Stomach (tissue), 9 donors: ENCODE data around the gene BBS10. TPM values are rescaled to one million over a fixed set of nuclear protein-coding genes. Genes with fewer than 3 reads are reported as not detected.
"Not testable (repeated sequence)": the region's sequence is repeated elsewhere in the genome, so short reads cannot be mapped to it uniquely, and the experiment has no call there.

Source experiments
- DNase-seq, 2 donors: peaks; one replicate each; pipeline versions ENCODE4 v3.0.0 to v3.0.0-alpha.2; 2013 to 2019
- H3K27ac ChIP-seq, 5 donors: fragments of 200-600 bp in 4 of 5; sonication (generic) in 4 of 5; one replicate each; pipeline ENCODE4 v1.5.1; 2013 to 2019; ENCODE audit warnings: mild to moderate bottlenecking in 1 of 5, moderate library complexity in 1 of 5
- H3K27me3 ChIP-seq, 3 donors: fragments of 200-600 bp; sonication (generic); one replicate each; pipeline ENCODE4 v1.5.1; 2017 to 2019; ENCODE audit warnings: mixed run types in 1 of 3
- H3K36me3 ChIP-seq, 4 donors: fragments of 200-600 bp; sonication (generic); 1 replicate in 3 of 4; 2 replicates in 1 of 4; pipeline ENCODE4 v1.5.1; 2016 to 2019
- H3K4me1 ChIP-seq, 4 donors: fragments of 200-600 bp; sonication (generic); one replicate each; pipeline ENCODE4 v1.5.1; 2016 to 2019
- H3K4me3 ChIP-seq, 4 donors: fragments of 200-600 bp; sonication (generic) in 3 of 4; one replicate each; pipeline ENCODE4 v1.5.1; 2016 to 2019; ENCODE audit warnings: mild to moderate bottlenecking in 1 of 4
- H3K9me3 ChIP-seq, 4 donors: fragments of 200-600 bp; sonication (generic); one replicate each; pipeline ENCODE4 v1.5.1; 2016 to 2019
- CTCF ChIP-seq, 7 experiments: fragments of 450-650 bp in 4 of 7; fragments of 200-600 bp in 3 of 7; sonication (generic) in 3 of 7; IDR thresholded peaks; one replicate each; pipeline ENCODE4 v1.5.1; 2016 to 2019; ENCODE audit warnings: antibody characterized with exemption in 7 of 7, control low read depth in 2 of 7, mild to moderate bottlenecking in 1 of 7
- EP300 ChIP-seq: sonication (generic); formaldehyde crosslinking; IDR thresholded peaks from one replicate; pipeline ENCODE4 v1.6.1; 2017; ENCODE audit warnings: antibody characterized with exemption
- POLR2A ChIP-seq, 4 donors: fragments of 450-650 bp; IDR thresholded peaks; one replicate each; pipeline ENCODE4 v1.6.1; 2016; ENCODE audit warnings: antibody characterized with exemption in 4 of 4, control low read depth in 2 of 4, mild to moderate bottlenecking in 1 of 4, moderate library complexity in 1 of 4
- POLR2AphosphoS5 ChIP-seq, 3 donors: sonication (generic); formaldehyde crosslinking; IDR thresholded peaks; one replicate each; pipeline ENCODE4 v1.6.1; 2016; ENCODE audit warnings: antibody characterized with exemption in 3 of 3
- WGBS, 5 donors: extraction: QIAGEN DNeasy Blood & Tissue Kit in 3 of 5; methylation state at CpG; one replicate each; pipeline versions ENCODE4 v1.1.5 to v1.1.7; 2013 to 2018; 5-methylcytosine and 5-hydroxymethylcytosine counted together
- intact Hi-C: fragments of 100-400 bp; cut with DNase I; formaldehyde crosslinking; loops from one replicate; pipeline ENCODE4 v1.15.1; 2023; ENCODE audit warnings: low total_unique reads
- polyA plus RNA-seq, 3 donors: library from polyadenylated mRNA; stranded (reverse); fragments of 200-250 nt; gene quantifications; one replicate each; pipeline ENCODE4 v1.2.3, GENCODE V29; 2013
- total RNA-seq, 5 donors: library from RNA; depleted of rRNA; stranded (reverse); fragments of >200 nt; gene quantifications; one replicate each; pipeline versions ENCODE4 v1.1.0 to v1.2.3, GENCODE V29; 2014 to 2016
- donor health status: healthy with polysubstance abuse.
- donor health status: Bipolar disorder and iron deficiency.
- donor health status: healthy.

BBS10 gene
- total and polyA plus RNA-seq, 8 donors, result 0.87 to 15.6 (median 3.3) TPM

- Histone ChIP-seq H3K4me1 (no peaks in the 10 kb centered on the region), H3K4me3 (no peak overlapping the region), H3K36me3 (no peaks in the 10 kb centered on the region), H3K27ac (no peak overlapping the region), H3K9me3 (peaks cover 0 to 16% (median 4%) of the 10 kb centered on the region in 4 donors), H3K27me3 (no peaks in the 10 kb centered on the region)
- DNase-seq, result no peak
- intact Hi-C loops, result no loop called here
- WGBS, 5 donors, result 93 to 97% (median 96%) methylated on average over 5 of the region's 5 CpGs
- TF ChIP-seq CTCF (IDR thresholded peaks at IDR 0.05) (no peak), EP300 (no peak), POLR2A (IDR thresholded peaks at IDR 0.05) (no peak), POLR2AphosphoS5 (IDR thresholded peaks at IDR 0.05) (no peak)
These were observed 18.6 kb downstream of the BBS10 start for GRCh38 chr12:76329606-76330005.

- Histone ChIP-seq H3K4me3 (no peak overlapping the region), H3K9me3 (peaks cover 0 to 16% (median 4%) of the 10 kb centered on the region in 4 donors), H3K27ac (no peak overlapping the region), H3K4me1 (no peaks in the 10 kb centered on the region), H3K27me3 (no peaks in the 10 kb centered on the region), H3K36me3 (no peaks in the 10 kb centered on the region)
- DNase-seq, result no peak
- intact Hi-C loops, result no loop called here
- 83 to 97% (median 87%) methylated on average over 2 of the region's 2 CpGs for WGBS, 5 donors
- TF ChIP-seq CTCF (IDR thresholded peaks at IDR 0.05) (no peak), POLR2AphosphoS5 (IDR thresholded peaks at IDR 0.05) (no peak), EP300 (no peak), POLR2A (IDR thresholded peaks at IDR 0.05) (no peak)
These were observed 19.1 kb downstream of the BBS10 start for GRCh38 chr12:76329159-76329558.

- H3K36me3 ChIP-seq, H3K4me3 ChIP-seq, H3K27me3 ChIP-seq, H3K9me3 ChIP-seq, intact Hi-C loops, H3K27ac ChIP-seq, DNase-seq, H3K4me1 ChIP-seq: not testable (repeated sequence)
- 47 to 67% (median 53%) methylated on average over 19 to 30 of the region's 32 CpGs for WGBS, 5 donors
These were observed 28.5 kb downstream of the BBS10 start for GRCh38 chr12:76319595-76320319.

GRCh38 chr12:76318773-76319594 lies 29.2 kb downstream of the BBS10 start:
- intact Hi-C loops, result no loop called here
- WGBS, 5 donors, result 87 to 97% (median 93%) methylated on average over 1 of the region's 1 CpG

More at GRCh38 chr12:76318773-76319594, 29.2 kb downstream of the BBS10 start:
- Histone ChIP-seq H3K4me3 (no peak overlapping the region), H3K27me3 (no peaks in the 10 kb centered on the region), H3K4me1 (no peaks in the 10 kb centered on the region), H3K36me3 (no peaks in the 10 kb centered on the region), H3K27ac (no peak overlapping the region), H3K9me3 (no peaks in the 10 kb centered on the region)
- TF ChIP-seq EP300 (no peak), CTCF (IDR thresholded peaks at IDR 0.05) (no peak), POLR2A (IDR thresholded peaks at IDR 0.05) (no peak), POLR2AphosphoS5 (IDR thresholded peaks at IDR 0.05) (no peak)
- DNase-seq, result no peak
